ENCODE results near the gene ZNF629.

The ZNF629 gene

GRCh38 chr16:30764816-30765465 is 22.1 kb downstream of the ZNF629 start:
- H3K4me3 ChIP-seq (ENCODE audit: low read length) = no peak overlapping the region
- TF ChIP-seq, protein P1, sequence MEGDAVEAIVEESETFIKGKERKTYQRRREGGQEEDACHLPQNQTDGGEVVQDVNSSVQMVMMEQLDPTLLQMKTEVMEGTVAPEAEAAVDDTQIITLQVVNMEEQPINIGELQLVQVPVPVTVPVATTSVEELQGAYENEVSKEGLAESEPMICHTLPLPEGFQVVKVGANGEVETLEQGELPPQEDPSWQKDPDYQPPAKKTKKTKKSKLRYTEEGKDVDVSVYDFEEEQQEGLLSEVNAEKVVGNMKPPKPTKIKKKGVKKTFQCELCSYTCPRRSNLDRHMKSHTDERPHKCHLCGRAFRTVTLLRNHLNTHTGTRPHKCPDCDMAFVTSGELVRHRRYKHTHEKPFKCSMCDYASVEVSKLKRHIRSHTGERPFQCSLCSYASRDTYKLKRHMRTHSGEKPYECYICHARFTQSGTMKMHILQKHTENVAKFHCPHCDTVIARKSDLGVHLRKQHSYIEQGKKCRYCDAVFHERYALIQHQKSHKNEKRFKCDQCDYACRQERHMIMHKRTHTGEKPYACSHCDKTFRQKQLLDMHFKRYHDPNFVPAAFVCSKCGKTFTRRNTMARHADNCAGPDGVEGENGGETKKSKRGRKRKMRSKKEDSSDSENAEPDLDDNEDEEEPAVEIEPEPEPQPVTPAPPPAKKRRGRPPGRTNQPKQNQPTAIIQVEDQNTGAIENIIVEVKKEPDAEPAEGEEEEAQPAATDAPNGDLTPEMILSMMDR (conservative IDR thresholded peaks at IDR 0.05; ENCODE audit: low read depth, low read length) = no peak
- no peak for DNase-seq (ENCODE audit: low read depth)

DNA sequence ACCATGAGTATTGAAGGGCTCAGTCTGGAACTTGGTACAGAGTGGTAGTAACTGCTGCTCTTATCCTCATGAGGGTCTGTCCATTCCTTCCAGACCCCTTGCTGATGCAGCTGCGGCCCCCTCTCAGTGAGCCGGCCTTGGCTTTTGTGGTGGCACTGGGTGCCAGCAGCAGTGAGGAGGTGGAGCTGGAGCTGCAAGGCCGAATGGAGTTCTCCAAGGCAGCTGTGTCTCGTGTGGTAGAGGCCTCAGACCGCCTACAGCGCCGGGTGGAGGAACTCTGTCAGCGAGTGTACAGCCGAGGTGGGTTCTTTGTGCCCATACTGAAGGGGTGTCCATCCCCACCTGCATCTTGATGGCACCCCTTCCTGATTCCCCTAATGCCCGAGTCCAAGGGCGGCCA is 22.9 kb downstream of the ZNF629 start:
- H3K4me3 ChIP-seq (ENCODE audit: low read length) = no peak overlapping the region
- TF ChIP-seq, protein P1 (conservative IDR thresholded peaks at IDR 0.05; ENCODE audit: low read depth, low read length) = no peak

DNA sequence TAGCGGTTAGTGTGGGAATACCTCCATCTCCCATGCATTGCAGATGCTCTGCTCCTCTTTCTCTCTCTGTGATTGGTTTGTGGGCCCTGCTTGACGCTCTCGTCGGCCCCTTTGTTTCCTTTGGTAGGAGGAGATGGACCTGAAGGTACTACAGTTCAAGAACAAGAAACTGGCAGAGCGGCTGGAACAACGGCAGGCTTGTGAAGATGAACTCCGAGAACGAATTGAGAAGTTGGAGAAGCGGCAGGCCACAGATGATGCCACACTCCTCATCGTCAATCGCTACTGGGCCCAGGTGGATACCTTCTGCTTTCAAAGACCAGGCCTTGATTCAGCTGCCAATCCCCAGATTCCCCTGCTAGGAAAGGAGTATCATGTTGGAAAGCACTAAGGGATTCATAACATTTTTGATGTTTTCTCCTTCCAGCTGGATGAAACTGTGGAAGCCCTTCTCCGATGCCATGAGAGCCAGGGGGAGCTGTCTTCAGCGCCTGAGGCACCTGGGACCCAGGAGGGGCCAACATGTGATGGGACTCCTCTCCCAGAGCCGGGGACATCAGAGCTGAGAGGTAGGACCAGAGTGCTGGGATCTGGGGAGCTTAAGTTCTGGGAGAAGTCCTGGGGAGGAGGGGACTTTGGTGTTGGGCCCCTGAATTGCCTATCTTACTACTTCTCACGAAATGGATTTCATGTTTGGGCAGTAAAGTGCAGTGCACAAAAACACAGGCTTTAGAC is 23.8 kb downstream of the ZNF629 start:
- H3K4me3 ChIP-seq (ENCODE audit: low read length) = peak overlapping the region; percentile 95
- DNase-seq (ENCODE audit: low read depth) = no peak
- TF ChIP-seq, protein P1 (conservative IDR thresholded peaks at IDR 0.05; ENCODE audit: low read depth, low read length) = no peak

More for the DNA sequence above, 22.9 kb downstream of the ZNF629 start:
- no peak for DNase-seq (ENCODE audit: low read depth)

GRCh38 chr16:30761928-30762902 is 24.8 kb downstream of the ZNF629 start, which contains the start of the genes CFAP119 and RNF40:
TSS of gene CFAP119 (minus strand) at chr16:30762062. CDS start at chr16:30761748, 314 bp downstream.
TSS of gene RNF40 (plus strand) at chr16:30762322. CDS start at chr16:30762546, 224 bp downstream.
- TF ChIP-seq, protein P1 (conservative IDR thresholded peaks at IDR 0.05; ENCODE audit: low read depth, low read length) = no peak
- peak; percentile 94 for DNase-seq (ENCODE audit: low read depth)
- peak within 1 kb of the TSS; percentile 95 for H3K4me3 ChIP-seq (ENCODE audit: low read length)

DNA sequence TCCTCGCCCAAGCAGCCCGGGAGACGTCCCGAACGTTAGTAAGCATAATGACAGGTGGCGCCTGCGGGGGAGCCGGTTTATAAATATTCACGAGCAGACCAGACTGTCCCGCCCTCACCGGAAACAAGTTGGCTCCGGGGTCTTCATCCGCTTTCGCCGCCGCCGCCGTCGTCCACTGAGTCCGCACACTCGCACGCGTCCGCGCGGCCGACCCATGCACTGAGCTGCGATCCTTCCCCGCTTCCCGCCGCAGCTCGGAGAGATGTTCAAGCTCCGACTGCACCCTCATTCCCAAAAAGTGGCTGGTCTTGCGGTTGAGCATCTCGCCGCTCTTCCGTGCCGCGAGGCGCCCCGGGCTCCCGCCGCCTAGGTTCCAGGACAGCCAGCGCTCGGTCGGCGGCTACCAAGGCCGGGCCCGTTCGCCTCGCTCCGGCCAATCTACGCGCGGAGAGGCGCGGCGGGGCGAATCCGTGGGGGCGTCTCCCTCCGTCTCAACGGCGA is 25.5 kb downstream of the ZNF629 start:
- H3K4me3 ChIP-seq (ENCODE audit: low read length) = peak overlapping the region; percentile 95
- TF ChIP-seq, protein P1 (conservative IDR thresholded peaks at IDR 0.05; ENCODE audit: low read depth, low read length) = no peak
- no peak for DNase-seq (ENCODE audit: low read depth)

DNA sequence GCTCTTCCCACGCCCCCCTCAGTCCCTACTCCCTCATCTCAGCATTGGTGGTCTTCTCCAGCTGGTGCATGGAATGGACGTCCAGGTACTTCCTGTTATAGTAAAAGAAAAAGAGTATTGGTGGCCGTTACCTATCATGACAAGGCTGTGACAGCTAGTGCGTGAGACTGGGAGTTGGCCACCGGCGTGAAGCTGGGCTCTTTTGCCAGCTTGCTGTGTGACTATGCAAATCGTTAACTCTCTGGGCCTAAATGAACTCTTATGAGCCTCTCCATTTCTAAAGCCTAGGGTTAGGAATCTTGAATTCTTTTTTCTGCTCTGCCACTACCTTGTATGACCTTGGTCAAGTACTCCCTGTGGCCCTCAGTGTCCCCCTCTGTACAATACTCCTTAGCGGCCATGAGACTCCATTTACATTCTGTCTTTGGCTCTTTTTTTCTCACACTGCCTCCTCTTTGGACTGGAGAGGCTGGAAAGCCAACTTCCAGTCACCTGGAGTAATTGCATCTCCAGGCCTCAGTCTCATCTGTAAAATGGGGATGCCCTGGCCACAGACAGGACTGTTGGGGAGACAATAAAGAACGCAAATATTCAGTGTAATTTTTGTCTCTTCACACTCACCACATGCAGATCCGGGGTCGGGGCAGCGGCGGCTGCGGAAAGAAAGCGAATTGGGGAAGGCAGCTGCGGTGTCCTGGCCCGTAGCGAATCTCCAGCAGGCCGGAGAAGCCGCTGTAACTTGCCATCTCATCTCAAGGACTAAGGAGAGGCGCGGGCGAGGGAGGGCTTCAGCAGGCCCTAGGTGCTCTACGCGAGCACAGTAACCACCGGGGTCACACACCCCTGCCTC is 26.2 kb downstream of the ZNF629 start:
- TF ChIP-seq, protein P1 (conservative IDR thresholded peaks at IDR 0.05; ENCODE audit: low read depth, low read length) = no peak
- peak overlapping the region; percentile 95 for H3K4me3 ChIP-seq (ENCODE audit: low read length)

More for the DNA sequence above, 26.2 kb downstream of the ZNF629 start:
- no peak for DNase-seq (ENCODE audit: low read depth)
